ELR (cell line): ENCODE results near the gene ENDOD1.

Experiments
- DNase-seq: peaks from one replicate; pipeline ENCODE4 v3.0.0-alpha.2; 2015; ENCODE audit warnings: low read depth

The ENDOD1 gene

GRCh38 chr11:95076981-95077380, 12.7 kb upstream of the ENDOD1 start:
- DNase-seq, result no peak

GRCh38 chr11:95078526-95078925, 11.1 kb upstream of the ENDOD1 start:
- peak; percentile 10 for DNase-seq

GRCh38 chr11:95081010-95081409, 8.6 kb upstream of the ENDOD1 start:
- DNase-seq, result no peak

GRCh38 chr11:95081412-95081811, 8.2 kb upstream of the ENDOD1 start:
- no peak for DNase-seq

GRCh38 chr11:95082576-95083001, 7.1 kb upstream of the ENDOD1 start:
- no peak for DNase-seq

- peak; percentile 50 for DNase-seq
Measured at GRCh38 chr11:95084509-95084908, 5.1 kb upstream of the ENDOD1 start.

- DNase-seq, result no peak
Measured at GRCh38 chr11:95085117-95085816, 4.4 kb upstream of the ENDOD1 start.

GRCh38 chr11:95086151-95086550, 3.5 kb upstream of the ENDOD1 start:
- no peak for DNase-seq

- DNase-seq, result no peak
Measured at GRCh38 chr11:95086836-95087570, 2.6 kb upstream of the ENDOD1 start.

- DNase-seq, result no peak
Measured at GRCh38 chr11:95088946-95089619, 563 bp upstream of the ENDOD1 start.

GRCh38 chr11:95091663-95092180, 2.1 kb downstream of the ENDOD1 start:
- DNase-seq, result no peak

- peak; percentile 83 for DNase-seq
Measured at GRCh38 chr11:95092549-95093324, 3.1 kb downstream of the ENDOD1 start.

GRCh38 chr11:95093548-95093947, 3.9 kb downstream of the ENDOD1 start:
- DNase-seq, result no peak

GRCh38 chr11:95095858-95096587, 6.4 kb downstream of the ENDOD1 start:
- peak; percentile 70 for DNase-seq

GRCh38 chr11:95097209-95097608, 7.6 kb downstream of the ENDOD1 start:
- DNase-seq, result no peak

- DNase-seq, result no peak
Measured at GRCh38 chr11:95098826-95099225, 9.2 kb downstream of the ENDOD1 start.

GRCh38 chr11:95100191-95100648, 10.6 kb downstream of the ENDOD1 start:
- DNase-seq, result no peak

GRCh38 chr11:95100856-95101507, 11.3 kb downstream of the ENDOD1 start:
- DNase-seq, result no peak

- no peak for DNase-seq
Measured at GRCh38 chr11:95101935-95102334, 12.3 kb downstream of the ENDOD1 start.

GRCh38 chr11:95102733-95103132, 13.1 kb downstream of the ENDOD1 start:
- no peak for DNase-seq

- DNase-seq, result no peak
Measured at GRCh38 chr11:95103701-95104100, 14.1 kb downstream of the ENDOD1 start.
